Neuronal stem cell (in vitro differentiated cells): ENCODE data around the gene RADIL.
A peak's percentile ranks its signal among the peaks of the same experiment; 100 is the strongest.

Source experiments
- DNase-seq: peaks from one replicate; pipeline ENCODE4 v3.0.0-alpha.2; 2013; ENCODE audit warnings: low spot score
- H2AFZ ChIP-seq: one replicate; pipeline ENCODE4 v1.6.1; 2013; ENCODE audit warnings: mild to moderate bottlenecking, low read length, inconsistent platforms
- H2AK5ac ChIP-seq: 2 replicates; pipeline ENCODE4 v1.6.1; 2013; ENCODE audit warnings: low read depth, mild to moderate bottlenecking, inconsistent platforms, low read length, moderate library complexity, mixed read lengths
- H2BK120ac ChIP-seq: 2 replicates; pipeline ENCODE4 v1.6.1; 2013; ENCODE audit warnings: low read depth, mild to moderate bottlenecking, inconsistent platforms, low read length, moderate library complexity, mixed read lengths
- H2BK12ac ChIP-seq: one replicate; pipeline ENCODE4 v1.6.1; 2013; ENCODE audit warnings: low read length, inconsistent platforms
- H2BK15ac ChIP-seq: 2 replicates; pipeline ENCODE4 v1.6.1; 2013; ENCODE audit warnings: mild to moderate bottlenecking, low read length, inconsistent platforms, mixed read lengths
- H2BK5ac ChIP-seq: one replicate; pipeline ENCODE4 v1.6.1; 2013; ENCODE audit warnings: inconsistent platforms, mild to moderate bottlenecking, low read length, moderate library complexity
- H3K14ac ChIP-seq: one replicate; pipeline ENCODE4 v1.6.1; 2013; ENCODE audit warnings: low read length, inconsistent platforms
- H3K18ac ChIP-seq: 2 replicates; pipeline ENCODE4 v1.6.1; 2013; ENCODE audit warnings: low read length, inconsistent platforms
- H3K23ac ChIP-seq: 2 replicates; pipeline ENCODE4 v1.6.1; 2013; ENCODE audit warnings: low read depth, mild to moderate bottlenecking, mixed read lengths, low read length, inconsistent platforms; ENCODE audit not compliant: poor library complexity
- H3K27ac ChIP-seq: replicated peaks from 3 replicates; pipeline ENCODE4 v1.5.1; 2013; ENCODE audit warnings: low read length, inconsistent platforms
- H3K27me3 ChIP-seq, 3 experiments: 2 replicates each; pipeline ENCODE4 v1.6.1; 2013; ENCODE audit warnings: low read length in 3 of 3, mild to moderate bottlenecking in 2 of 3, inconsistent platforms in 1 of 3, low read depth in 1 of 3, mixed read lengths in 1 of 3, moderate library complexity in 1 of 3; ENCODE audit not compliant: control insufficient read depth in 3 of 3, insufficient read depth in 3 of 3
- H3K36me3 ChIP-seq, 2 donors: replicated peaks in 1 of 2; 2 replicates each; pipeline ENCODE4 v1.6.1; 2013; ENCODE audit warnings: low read length in 2 of 2; ENCODE audit not compliant: control insufficient read depth in 2 of 2, insufficient read depth in 2 of 2
- H3K4ac ChIP-seq: 2 replicates; pipeline ENCODE4 v1.6.1; 2013; ENCODE audit warnings: inconsistent platforms, mild to moderate bottlenecking, low read length, moderate library complexity
- H3K4me1 ChIP-seq, 2 donors: 1 replicate in 1 of 2; 2 replicates in 1 of 2; pipeline ENCODE4 v1.6.1; 2013; ENCODE audit warnings: low read length in 2 of 2, low read depth in 1 of 2; ENCODE audit not compliant: control insufficient read depth in 2 of 2, insufficient read depth in 1 of 2
- H3K4me2 ChIP-seq: one replicate; pipeline ENCODE4 v1.6.1; 2013; ENCODE audit warnings: mild to moderate bottlenecking, low read length, inconsistent platforms; ENCODE audit not compliant: insufficient read depth, poor library complexity, severe bottlenecking
- H3K4me3 ChIP-seq, 2 donors: 2 replicates each; pipeline ENCODE4 v1.5.1; 2013; ENCODE audit warnings: low read length in 2 of 2, mild to moderate bottlenecking in 2 of 2, inconsistent platforms in 1 of 2, moderate library complexity in 1 of 2
- H3K79me1 ChIP-seq: one replicate; pipeline ENCODE4 v1.6.1; 2013; ENCODE audit warnings: low read depth, mild to moderate bottlenecking, inconsistent platforms, low read length, moderate library complexity
- H3K9ac ChIP-seq: one replicate; pipeline ENCODE4 v1.6.1; 2013; ENCODE audit warnings: mild to moderate bottlenecking, low read depth, low read length, inconsistent platforms; ENCODE audit not compliant: poor library complexity
- H3K9me3 ChIP-seq, 2 donors: replicated peaks in 1 of 2; 2 replicates each; pipeline versions ENCODE3 to v1.6.1; 2013; ENCODE audit warnings: low read length in 2 of 2, mild to moderate bottlenecking in 2 of 2, inconsistent platforms in 1 of 2, low read depth in 1 of 2, mixed read lengths in 1 of 2, moderate library complexity in 1 of 2; ENCODE audit not compliant: control insufficient read depth in 2 of 2, insufficient read depth in 1 of 2
- H4K8ac ChIP-seq: one replicate; pipeline ENCODE4 v1.6.1; 2013; ENCODE audit warnings: low read depth, mild to moderate bottlenecking, inconsistent platforms, low read length, moderate library complexity
- H4K91ac ChIP-seq: one replicate; pipeline ENCODE4 v1.6.1; 2013; ENCODE audit warnings: low read length, low read depth, mild to moderate bottlenecking, inconsistent platforms; ENCODE audit not compliant: poor library complexity
- WGBS, 2 donors: extraction: QIAGEN DNeasy Blood & Tissue Kit; methylation state at CpG; one replicate each; pipeline ENCODE4 v1.1.7; 2013; ENCODE audit warnings: missing lambda C conversion rate in 2 of 2, mixed read lengths in 1 of 2; ENCODE audit not compliant: insufficient read length in 2 of 2, insufficient replicate concordance in 1 of 2; ENCODE audit errors: extremely low coverage in 2 of 2; 5-methylcytosine and 5-hydroxymethylcytosine counted together

RADIL gene

DNA sequence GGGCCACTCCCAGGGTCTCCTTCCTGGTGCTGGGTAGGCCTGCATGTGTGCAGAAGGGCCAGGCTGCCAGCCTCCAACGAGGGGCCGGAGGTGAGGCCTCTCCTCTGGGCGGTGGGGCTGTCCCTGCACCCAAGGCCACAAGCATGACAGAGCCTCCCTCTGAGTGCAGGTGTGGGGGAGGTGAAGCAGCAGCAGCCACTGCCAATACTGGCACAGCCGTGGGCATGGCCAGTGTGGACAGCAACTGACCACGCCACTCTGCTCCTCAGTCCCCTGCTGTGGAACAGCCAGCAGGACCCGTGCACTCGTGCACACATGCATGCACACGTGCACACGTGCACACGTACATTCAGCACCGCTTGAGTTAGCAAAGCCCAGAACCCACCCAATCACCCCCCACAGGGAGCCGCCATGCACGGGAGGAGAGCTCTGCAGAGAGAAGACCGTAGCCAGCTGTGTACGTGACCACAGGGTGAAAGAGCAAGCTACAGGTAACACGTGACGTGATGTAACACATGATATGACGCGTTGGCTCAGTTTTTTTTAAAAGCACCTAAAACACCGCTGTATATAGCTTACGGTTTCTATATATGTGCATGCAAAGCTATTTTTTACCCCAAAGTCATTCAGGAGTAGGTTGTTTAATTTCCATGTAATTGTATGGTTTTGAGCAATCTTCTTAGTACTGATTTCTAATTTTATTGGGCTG, 44.7 kb downstream of the RADIL start:
- Histone ChIP-seq H3K27me3 (no peaks in the 10 kb centered on the region), H2BK5ac (peak overlapping the region; percentile 95), H3K23ac (peak overlapping the region; percentile 88), H4K8ac (no peak overlapping the region), H2BK12ac (peak overlapping the region; percentile 11), H3K18ac (peak overlapping the region; percentile 88), H3K14ac (peak overlapping the region; percentile 91), H3K4me2 (no peak overlapping the region), H3K4ac (no peak overlapping the region), H2BK120ac (no peak overlapping the region), H3K9me3 (no peaks in the 10 kb centered on the region), H3K79me1 (peaks cover 4% of the 10 kb centered on the region), H4K91ac (no peak overlapping the region), H2AFZ (no peak overlapping the region), H3K4me1 (peaks cover 13 to 14% of the 10 kb centered on the region in 2 donors), H3K27ac (no peak overlapping the region), H3K4me3 (peak overlapping the region in 1 of 2 donors; percentile 44), H3K36me3 (peaks cover 0 to 13% of the 10 kb centered on the region in 2 donors), H2AK5ac (peak overlapping the region; percentile 48), H3K9ac (peak overlapping the region; percentile 14), H2BK15ac (no peak overlapping the region)
- no peak for DNase-seq
- no CpG with 5 or more reads among the region's 21 CpGs for WGBS, 2 donors

DNA sequence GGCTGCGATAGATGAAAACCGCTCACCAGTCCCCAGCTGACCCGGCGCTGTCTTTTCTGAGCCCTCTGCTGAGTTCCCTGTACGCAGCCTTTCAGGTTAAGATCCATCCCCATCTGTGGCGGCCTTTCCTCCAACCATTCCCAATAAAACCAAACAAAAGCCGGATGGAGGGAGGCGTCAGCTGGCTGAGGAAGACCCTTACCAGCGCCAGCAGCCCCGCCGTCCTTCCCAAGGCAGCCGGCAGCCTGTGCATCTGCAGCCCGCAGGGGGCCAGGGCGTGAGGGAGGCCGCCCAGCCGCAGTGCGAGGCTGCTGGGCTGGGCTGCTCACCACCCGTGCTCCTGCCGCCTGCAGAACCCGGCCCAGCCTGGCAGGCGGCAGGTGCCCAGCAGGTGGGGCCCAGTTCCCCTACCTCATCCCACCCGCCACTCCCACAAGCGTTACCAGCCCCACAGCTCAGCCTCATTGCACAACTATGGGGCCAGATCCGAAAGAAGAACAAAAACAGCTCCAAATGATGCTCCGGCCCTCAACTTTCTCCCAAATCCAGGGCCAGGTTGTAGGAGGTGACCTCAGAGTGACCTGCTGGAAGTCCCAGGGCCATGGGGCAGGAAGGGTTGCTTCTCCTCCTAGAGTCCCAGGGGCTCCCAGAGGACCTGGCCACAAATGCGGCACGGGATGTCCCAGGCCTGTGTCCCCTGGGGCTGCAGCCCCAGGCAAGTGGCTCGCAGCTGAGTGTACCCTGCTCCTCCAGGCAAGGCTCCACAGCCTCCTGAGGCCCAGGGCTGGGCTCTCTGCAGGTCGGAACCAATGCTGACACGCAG, 45.5 kb downstream of the RADIL start:
- no peak overlapping the region for H2BK120ac ChIP-seq
- peak overlapping the region; percentile 92 for H3K14ac ChIP-seq
- H2AK5ac ChIP-seq: peak overlapping the region; percentile 48
- H3K18ac ChIP-seq: peak overlapping the region; percentile 88
- peak overlapping the region; percentile 95 for H2BK5ac ChIP-seq
- DNase-seq: no peak
- no peak overlapping the region for H4K8ac ChIP-seq
- peaks cover 4% of the 10 kb centered on the region for H3K79me1 ChIP-seq
- peaks cover 0 to 13% of the 10 kb centered on the region in 2 donors for H3K36me3 ChIP-seq
- no peak overlapping the region for H2BK15ac ChIP-seq
- no peak overlapping the region for H4K91ac ChIP-seq
- peak overlapping the region; percentile 70 for H2AFZ ChIP-seq
- WGBS, 2 donors: no CpG with 5 or more reads among the region's 30 CpGs
- no peaks in the 10 kb centered on the region for H3K9me3 ChIP-seq
- H3K4me2 ChIP-seq: no peak overlapping the region
- no peak overlapping the region for H3K4ac ChIP-seq
- H3K23ac ChIP-seq: peak overlapping the region; percentile 88
- no peaks in the 10 kb centered on the region for H3K27me3 ChIP-seq
- H3K9ac ChIP-seq: peak overlapping the region; percentile 14
- H2BK12ac ChIP-seq: no peak overlapping the region
- H3K27ac ChIP-seq: peak overlapping the region; percentile 5
- no peak overlapping the region for H3K4me3 ChIP-seq
- peaks cover 13 to 14% of the 10 kb centered on the region in 2 donors for H3K4me1 ChIP-seq

DNA sequence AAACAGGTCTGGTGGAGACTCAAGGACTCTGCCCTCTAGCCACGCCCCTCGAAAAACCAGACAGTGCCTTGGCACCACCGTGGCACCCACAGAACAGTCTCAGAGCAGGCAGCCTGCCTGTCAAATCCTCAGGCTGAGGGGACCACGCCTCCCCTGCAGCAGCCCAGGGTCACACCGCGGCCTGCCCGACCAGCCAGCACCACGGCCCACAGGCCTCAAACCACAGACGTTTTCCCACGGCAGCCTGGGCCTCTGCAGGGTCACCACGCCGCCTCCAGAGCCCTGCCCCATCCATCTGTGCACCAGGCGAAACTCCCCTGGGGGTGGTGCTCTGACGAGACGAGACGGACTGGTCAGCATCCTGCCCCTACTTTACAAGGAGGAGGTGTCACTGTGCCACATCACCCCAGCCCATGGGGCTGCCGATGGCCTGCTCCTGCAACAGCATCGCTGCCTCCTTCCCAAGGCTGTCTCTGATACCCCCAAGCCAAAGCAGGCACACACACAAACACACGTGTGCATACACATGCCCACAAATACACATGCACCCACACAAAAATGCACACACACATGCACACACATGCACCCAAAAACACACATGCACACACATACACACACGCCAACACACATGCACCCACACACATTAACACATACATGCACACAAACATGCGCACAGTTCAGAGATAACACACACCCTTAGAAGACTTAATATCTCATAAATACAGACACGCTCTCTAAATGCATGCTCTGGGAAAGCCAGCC, 46.3 kb downstream of the RADIL start:
- no peak overlapping the region for H2BK5ac ChIP-seq
- H2AFZ ChIP-seq: peak overlapping the region; percentile 70
- no peak overlapping the region for H3K4ac ChIP-seq
- H4K91ac ChIP-seq: peak overlapping the region; percentile 14
- H3K9ac ChIP-seq: peak overlapping the region; percentile 74
- peaks cover 4% of the 10 kb centered on the region for H3K79me1 ChIP-seq
- peak overlapping the region; percentile 92 for H3K14ac ChIP-seq
- peak overlapping the region; percentile 76 for H3K18ac ChIP-seq
- peak overlapping the region; percentile 31 for H2AK5ac ChIP-seq
- no peak overlapping the region for H2BK120ac ChIP-seq
- peak overlapping the region in 1 of 2 donors; percentile 64 for H3K4me3 ChIP-seq
- H3K23ac ChIP-seq: peak overlapping the region; percentile 3
- H3K27me3 ChIP-seq: no peaks in the 10 kb centered on the region
- DNase-seq: no peak
- H3K9me3 ChIP-seq: no peaks in the 10 kb centered on the region
- H2BK12ac ChIP-seq: peak overlapping the region; percentile 16
- peaks cover 2 to 15% of the 10 kb centered on the region in 2 donors for H3K36me3 ChIP-seq
- no peak overlapping the region for H2BK15ac ChIP-seq
- no peak overlapping the region for H3K4me2 ChIP-seq
- H4K8ac ChIP-seq: no peak overlapping the region
- H3K27ac ChIP-seq: peak overlapping the region; percentile 5
- peaks cover 13 to 14% of the 10 kb centered on the region in 2 donors for H3K4me1 ChIP-seq
- WGBS, 2 donors: no CpG with 5 or more reads among the region's 22 CpGs
